K562 (cell line): ENCODE measurements around the gene TMEM143. TPM values are rescaled to one million over a fixed set of nuclear protein-coding genes. Genes with fewer than 3 reads are reported as not detected.

Source experiments
- CUX1 ChIP-seq: fragments of 200-800 bp; sonication (Bioruptor generic); IDR thresholded peaks from 2 replicates; pipeline ENCODE4 v1.6.1; 2016; ENCODE audit warnings: missing genetic modification characterization, missing compliant biosample characterization
- ELF4 ChIP-seq: fragments of 450-650 bp; formaldehyde crosslinking; IDR thresholded peaks from 2 replicates; pipeline ENCODE4 v1.4.0; 2022; ENCODE audit warnings: missing genetic modification characterization
- FOSL1 ChIP-seq: fragments of 200-800 bp; sonication (Bioruptor generic); conservative IDR thresholded peaks from 2 replicates; pipeline ENCODE4 v1.6.1; 2016; ENCODE audit warnings: missing genetic modification characterization, missing compliant biosample characterization
- ZNF79 ChIP-seq: fragments of 250-450 bp; sonication (Bioruptor Pico); IDR thresholded peaks from 2 replicates; pipeline ENCODE4 v1.4.0; 2020; ENCODE audit warnings: low read depth, mild to moderate bottlenecking, moderate library complexity
- ZZZ3 ChIP-seq: fragments of 450-650 bp; IDR thresholded peaks from 2 replicates; pipeline ENCODE4 v1.6.1; 2016; ENCODE audit warnings: antibody characterized with exemption, mild to moderate bottlenecking, moderate library complexity
- polyA plus RNA-seq, 8 experiments: library from polyadenylated mRNA; depleted of rRNA in 4 of 8; stranded (reverse) in 5 of 8; unstranded in 3 of 8; fragments of >200 nt; fragmentation: Nextera tagmentation in 2 of 8; fragmentation: Illumina TruSeq in 1 of 8; extraction: Ambion mirVana in 2 of 8; extraction: Trizol in 1 of 8; gene quantifications; 2 replicates each; pipeline versions ENCODE4 v1.2.1 to v1.2.3, GENCODE V29; 2011 to 2014; ENCODE audit warnings: inconsistent platforms in 1 of 8, missing spikeins in 1 of 8
- total RNA-seq, 7 experiments: library from RNA; depleted of rRNA in 6 of 7; stranded (reverse); fragments of >200 nt in 6 of 7; fragmentation: Illumina TruSeq in 2 of 7; extraction: Trizol in 2 of 7; gene quantifications; 2 replicates each; pipeline versions ENCODE4 v1.2.1 to v1.2.3, GENCODE V29; 2011 to 2021; ENCODE audit warnings: low replicate concordance in 1 of 7

TMEM143 gene
- total and polyA plus RNA-seq, 9 of the 15 experiments (the other 6 are each of a cell fraction or from before 2014, with no cell fraction given), result 0.66 to 8.8 (median 4.3) TPM

GRCh38 chr19:48364598-48365348, 1.0 kb upstream of the TMEM143 start (continued):
- TF ChIP-seq ZZZ3, result no peak
- TF ChIP-seq FOSL1, result no peak
- no peak for TF ChIP-seq CUX1 (CRISPR knock-in tag)
- TF ChIP-seq ELF4, result no peak
- TF ChIP-seq ZNF79 (CRISPR knock-in tag), result no peak
